ENCODE results near the gene CACNA2D4.

DNA sequence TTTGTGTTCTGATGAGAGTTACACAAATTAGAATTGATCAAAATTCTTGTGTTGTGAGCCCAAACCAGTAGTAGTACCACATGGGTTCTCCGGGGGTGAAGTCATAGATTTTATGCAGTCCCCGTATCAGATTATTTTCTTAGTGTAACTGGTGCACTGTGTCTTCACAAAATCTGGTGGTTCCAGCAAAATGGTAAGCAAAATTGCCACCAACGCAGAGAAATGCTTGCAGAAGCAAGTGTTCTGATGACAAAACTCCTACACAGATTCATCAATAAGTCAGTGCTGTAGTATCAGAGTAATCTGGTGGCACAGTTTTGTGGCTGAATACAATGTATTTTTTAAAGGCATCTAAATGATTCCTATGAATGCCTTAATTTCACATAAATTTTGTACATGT, 1.3 kb upstream of the CACNA2D4 start:
- TF ChIP-seq CTCF (conservative IDR thresholded peaks at IDR 0.05) (no peak), ZFX (IDR thresholded peaks at IDR 0.05) (no peak)
